Endothelial cell (in vitro differentiated cells): Measurements from ENCODE around the gene ZC3H6. TPM values are rescaled to one million over a fixed set of nuclear protein-coding genes. Genes with fewer than 3 reads are reported as not detected.
"Not testable (repeated sequence)": the region's sequence is repeated elsewhere in the genome, so short reads cannot be mapped to it uniquely, and the experiment has no call there.

Experiments
- DNase-seq: peaks from one replicate; pipeline ENCODE4 v3.0.0; 2021; ENCODE audit warnings: low spot score
- H3K27ac Mint-ChIP-seq: one replicate; pipeline ENCODE4 v1.8.0; 2021; ENCODE audit warnings: mixed read lengths, inconsistent platforms; ENCODE audit not compliant: unreplicated experiment
- H3K27me3 Mint-ChIP-seq: one replicate; pipeline ENCODE4 v1.8.0; 2021; ENCODE audit warnings: mild to moderate bottlenecking, moderate library complexity, mixed read lengths, inconsistent platforms; ENCODE audit not compliant: unreplicated experiment
- H3K36me3 Mint-ChIP-seq: one replicate; pipeline ENCODE4 v1.8.0; 2021; ENCODE audit warnings: mild to moderate bottlenecking, low read depth, mixed read lengths, inconsistent platforms; ENCODE audit not compliant: unreplicated experiment
- H3K4me1 Mint-ChIP-seq: one replicate; pipeline ENCODE4 v1.8.0; 2021; ENCODE audit warnings: mild to moderate bottlenecking, mixed read lengths, inconsistent platforms; ENCODE audit not compliant: unreplicated experiment
- H3K4me3 Mint-ChIP-seq: one replicate; pipeline ENCODE4 v1.8.0; 2021; ENCODE audit warnings: mild to moderate bottlenecking, mixed read lengths, inconsistent platforms; ENCODE audit not compliant: unreplicated experiment
- H3K9me3 Mint-ChIP-seq: one replicate; pipeline ENCODE4 v1.8.0; 2021; ENCODE audit warnings: mixed read lengths, inconsistent platforms; ENCODE audit not compliant: unreplicated experiment
- CTCF ChIP-seq: fragments of 200-600 bp; sonication (generic); IDR thresholded peaks from one replicate; pipeline ENCODE4 v1.5.0; 2021; ENCODE audit warnings: antibody characterized with exemption; ENCODE audit not compliant: unreplicated experiment
- total RNA-seq: library from RNA; stranded (reverse); fragmentation: NEBNext Ultra II Directional; extraction: Animal tissue kit (Norgen Biotek cat#: 25700); gene quantifications from one replicate; pipeline ENCODE4 v1.2.1, GENCODE V29; 2021; ENCODE audit not compliant: unreplicated experiment

Gene ZC3H6
- total RNA-seq, 1 donor from 2014 or later: 6.8 TPM

- no peak for TF ChIP-seq CTCF
- Mint-ChIP-seq H3K4me3 (no peak overlapping the region), H3K4me1 (no peaks in the 10 kb centered on the region), H3K36me3 (no peaks in the 10 kb centered on the region), H3K9me3 (no peaks in the 10 kb centered on the region), H3K27me3 (peaks cover 1% of the 10 kb centered on the region), H3K27ac (no peak overlapping the region)
- no peak for DNase-seq
These were observed 2.0 kb upstream of the ZC3H6 start for GRCh38 chr2:112273349-112273748.

DNA sequence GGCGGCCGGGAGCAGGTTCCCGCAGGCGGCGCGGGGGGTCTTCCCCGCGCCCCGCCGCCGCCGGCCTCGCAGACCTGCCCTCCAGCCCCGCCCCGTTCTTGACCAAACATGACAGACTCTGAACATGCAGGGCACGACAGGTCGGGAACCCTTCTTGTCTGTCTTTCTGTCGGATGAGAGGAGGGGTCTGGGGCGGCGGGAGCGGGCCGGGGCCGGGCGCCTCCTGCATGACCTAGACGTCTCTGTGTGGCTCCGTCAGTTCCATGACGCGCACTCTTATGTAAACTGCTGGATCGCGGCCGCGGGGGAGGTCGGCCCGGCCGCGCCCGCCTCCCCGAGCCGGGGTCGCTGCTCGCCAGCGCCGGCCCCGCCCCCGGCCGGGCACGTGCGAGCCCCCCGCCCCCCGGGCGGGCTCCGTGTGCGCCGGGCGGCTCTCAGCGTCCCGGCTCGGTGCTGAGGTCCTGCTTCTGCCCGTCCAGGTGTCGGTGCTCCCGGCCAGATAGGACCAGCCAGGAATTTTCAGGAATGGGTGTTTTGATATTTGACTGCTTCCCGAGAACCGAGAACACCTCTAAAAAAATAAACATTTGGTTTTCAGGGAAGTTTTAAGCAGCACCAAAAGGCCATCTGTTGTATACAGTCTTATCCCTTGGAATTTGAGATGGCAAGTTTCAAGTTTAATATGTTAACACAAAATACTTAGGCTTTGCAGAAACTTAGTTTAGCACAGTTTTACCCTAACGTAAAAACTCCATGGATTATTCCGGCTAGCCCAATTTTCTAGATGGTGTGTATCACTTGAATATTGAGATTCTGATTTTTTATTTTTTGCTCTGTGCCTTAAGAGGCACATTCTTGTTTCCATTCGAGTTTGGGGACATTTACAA is 733 bp downstream of the ZC3H6 start:
- Mint-ChIP-seq H3K4me1 (no peaks in the 10 kb centered on the region), H3K27me3 (peaks cover 1% of the 10 kb centered on the region), H3K4me3 (peak overlapping the region; percentile 91), H3K9me3 (no peaks in the 10 kb centered on the region), H3K36me3 (no peaks in the 10 kb centered on the region), H3K27ac (peak overlapping the region; percentile 93)
- DNase-seq: peak; percentile 77
- TF ChIP-seq CTCF: no peak

DNA sequence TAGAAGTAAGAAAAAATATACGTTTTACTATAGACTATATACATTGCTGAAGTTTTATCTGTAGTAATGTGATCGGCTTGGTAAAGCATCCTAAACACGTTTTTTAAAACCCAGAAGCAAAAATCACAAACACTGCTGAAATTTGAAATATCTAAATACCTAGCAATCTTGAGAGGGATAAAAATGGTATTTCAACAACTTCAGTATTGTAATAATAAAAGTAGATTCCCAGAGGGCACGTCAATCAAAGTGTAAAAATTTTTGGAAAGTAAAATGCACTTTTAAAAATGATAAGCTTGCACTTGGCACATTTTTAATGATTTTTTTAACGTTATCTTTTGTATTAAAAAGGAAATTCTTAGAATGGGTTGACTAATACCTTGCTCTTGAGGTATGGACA is 1.6 kb downstream of the ZC3H6 start:
- no peak for TF ChIP-seq CTCF
- Mint-ChIP-seq H3K4me3 (no peak overlapping the region), H3K36me3 (no peaks in the 10 kb centered on the region), H3K4me1 (no peaks in the 10 kb centered on the region), H3K27me3 (peaks cover 1% of the 10 kb centered on the region), H3K27ac (no peak overlapping the region), H3K9me3 (no peaks in the 10 kb centered on the region)
- no peak for DNase-seq

- Mint-ChIP-seq H3K27me3 (peaks cover 1% of the 10 kb centered on the region), H3K4me1 (no peaks in the 10 kb centered on the region), H3K9me3 (no peaks in the 10 kb centered on the region), H3K36me3 (no peaks in the 10 kb centered on the region), H3K4me3 (no peak overlapping the region), H3K27ac (no peak overlapping the region)
- no peak for TF ChIP-seq CTCF
- DNase-seq: no peak
These were observed 2.3 kb downstream of the ZC3H6 start for GRCh38 chr2:112277596-112278220.

- DNase-seq, H3K4me1 Mint-ChIP-seq, H3K4me3 Mint-ChIP-seq, H3K36me3 Mint-ChIP-seq, H3K9me3 Mint-ChIP-seq, H3K27me3 Mint-ChIP-seq, H3K27ac Mint-ChIP-seq: not testable (repeated sequence)
These were observed 6.7 kb downstream of the ZC3H6 start for GRCh38 chr2:112282066-112282465.

GRCh38 chr2:112283535-112283934 is 8.1 kb downstream of the ZC3H6 start:
- not testable (repeated sequence) for H3K4me1 Mint-ChIP-seq, DNase-seq, H3K9me3 Mint-ChIP-seq, H3K27ac Mint-ChIP-seq, H3K36me3 Mint-ChIP-seq, H3K27me3 Mint-ChIP-seq, H3K4me3 Mint-ChIP-seq
